Stomach smooth muscle (tissue), 2 donors: ENCODE data around the gene CBFA2T2.
"Not testable (repeated sequence)": the region's sequence is repeated elsewhere in the genome, so short reads cannot be mapped to it uniquely, and the experiment has no call there.

Experiments
- H3K27ac ChIP-seq: one replicate; pipeline ENCODE4 v1.7.0; 2013; ENCODE audit warnings: mild to moderate bottlenecking, low read length, inconsistent platforms
- H3K27me3 ChIP-seq, 2 donors: one replicate each; pipeline ENCODE4 v1.7.0; 2013; ENCODE audit warnings: low read length in 2 of 2; ENCODE audit not compliant: insufficient read depth in 2 of 2, control insufficient read depth in 1 of 2
- H3K36me3 ChIP-seq, 2 donors: one replicate each; pipeline ENCODE4 v1.7.0; 2013; ENCODE audit warnings: low read length in 2 of 2; ENCODE audit not compliant: control insufficient read depth in 2 of 2, insufficient read depth in 2 of 2
- H3K4me1 ChIP-seq: one replicate; pipeline ENCODE4 v1.7.0; 2013; ENCODE audit warnings: low read length; ENCODE audit not compliant: control insufficient read depth, insufficient read depth
- H3K4me3 ChIP-seq, 2 donors: one replicate each; pipeline ENCODE4 v1.7.0; 2013; ENCODE audit warnings: low read length in 2 of 2
- H3K9ac ChIP-seq, 2 donors: one replicate each; pipeline ENCODE4 v1.7.0; 2013; ENCODE audit warnings: low read length in 2 of 2, mild to moderate bottlenecking in 1 of 2
- H3K9me3 ChIP-seq, 2 donors: one replicate each; pipeline ENCODE4 v1.7.0; 2013; ENCODE audit warnings: low read length in 2 of 2; ENCODE audit not compliant: control insufficient read depth in 2 of 2
- donor health status: healthy.
- donor health status: Pancreatic carcinoma.

CBFA2T2 gene

GRCh38 chr20:33563788-33564187, 73.9 kb downstream of the CBFA2T2 start:
- H3K27me3 ChIP-seq = no peaks in the 10 kb centered on the region

GRCh38 chr20:33566781-33567603, 77.1 kb downstream of the CBFA2T2 start:
- H3K9me3 ChIP-seq = no peaks in the 10 kb centered on the region
- H3K36me3 ChIP-seq = no peaks in the 10 kb centered on the region
- peaks cover 14% of the 10 kb centered on the region for H3K4me1 ChIP-seq
- H3K4me3 ChIP-seq = no peak overlapping the region
- no peak overlapping the region for H3K9ac ChIP-seq
- H3K27ac ChIP-seq = no peak overlapping the region
- no peaks in the 10 kb centered on the region for H3K27me3 ChIP-seq

More at GRCh38 chr20:33563788-33564187, 73.9 kb downstream of the CBFA2T2 start:
- Histone ChIP-seq H3K36me3 (no peaks in the 10 kb centered on the region), H3K27ac (no peak overlapping the region), H3K9me3 (no peaks in the 10 kb centered on the region), H3K4me1 (peaks cover 15% of the 10 kb centered on the region), H3K4me3 (peak overlapping the region in 1 of 2 donors; percentile 50), H3K9ac (no peak overlapping the region)

GRCh38 chr20:33567949-33568348, 78.1 kb downstream of the CBFA2T2 start:
- no peak overlapping the region for H3K4me3 ChIP-seq
- no peaks in the 10 kb centered on the region for H3K36me3 ChIP-seq
- no peaks in the 10 kb centered on the region for H3K9me3 ChIP-seq
- peaks cover 11% of the 10 kb centered on the region for H3K4me1 ChIP-seq
- H3K9ac ChIP-seq = no peak overlapping the region
- H3K27ac ChIP-seq = no peak overlapping the region
- no peaks in the 10 kb centered on the region for H3K27me3 ChIP-seq

GRCh38 chr20:33568378-33568777, 78.5 kb downstream of the CBFA2T2 start:
- H3K4me3 ChIP-seq = peak overlapping the region in 1 of 2 donors; percentile 31
- H3K27ac ChIP-seq = no peak overlapping the region
- peaks cover 11% of the 10 kb centered on the region for H3K4me1 ChIP-seq
- H3K27me3 ChIP-seq = no peaks in the 10 kb centered on the region
- no peak overlapping the region for H3K9ac ChIP-seq
- H3K36me3 ChIP-seq = no peaks in the 10 kb centered on the region
- no peaks in the 10 kb centered on the region for H3K9me3 ChIP-seq

- Histone ChIP-seq H3K9me3 (no peaks in the 10 kb centered on the region), H3K27me3 (no peaks in the 10 kb centered on the region), H3K4me3 (no peak overlapping the region), H3K27ac (no peak overlapping the region), H3K9ac (no peak overlapping the region), H3K4me1 (peaks cover 8% of the 10 kb centered on the region), H3K36me3 (no peaks in the 10 kb centered on the region)
Observed at GRCh38 chr20:33568868-33569801, 79.2 kb downstream of the CBFA2T2 start.

- H3K27ac ChIP-seq = no peak overlapping the region
- no peaks in the 10 kb centered on the region for H3K9me3 ChIP-seq
- H3K27me3 ChIP-seq = no peaks in the 10 kb centered on the region
- no peak overlapping the region for H3K9ac ChIP-seq
- H3K4me1 ChIP-seq = peaks cover 8% of the 10 kb centered on the region
- no peak overlapping the region for H3K4me3 ChIP-seq
- H3K36me3 ChIP-seq = no peaks in the 10 kb centered on the region
Observed at GRCh38 chr20:33569802-33570391, 80.0 kb downstream of the CBFA2T2 start.

- Histone ChIP-seq H3K9ac (no peak overlapping the region), H3K9me3 (no peaks in the 10 kb centered on the region), H3K4me3 (no peak overlapping the region), H3K27ac (peak overlapping the region; percentile 1), H3K4me1 (peaks cover 8% of the 10 kb centered on the region), H3K36me3 (no peaks in the 10 kb centered on the region), H3K27me3 (no peaks in the 10 kb centered on the region)
Observed at GRCh38 chr20:33570743-33571142, 80.8 kb downstream of the CBFA2T2 start.

GRCh38 chr20:33573268-33573667, 83.4 kb downstream of the CBFA2T2 start:
- H3K4me3 ChIP-seq, H3K9me3 ChIP-seq, H3K36me3 ChIP-seq, H3K27ac ChIP-seq, H3K9ac ChIP-seq, H3K27me3 ChIP-seq: not testable (repeated sequence)
- peaks cover 12% of the 10 kb centered on the region for H3K4me1 ChIP-seq

- Histone ChIP-seq H3K36me3 (no peaks in the 10 kb centered on the region), H3K4me1 (peaks cover 7% of the 10 kb centered on the region), H3K27me3 (no peaks in the 10 kb centered on the region), H3K9ac (no peak overlapping the region), H3K4me3 (no peak overlapping the region), H3K27ac (no peak overlapping the region), H3K9me3 (no peaks in the 10 kb centered on the region)
Observed at GRCh38 chr20:33575282-33575681, 85.4 kb downstream of the CBFA2T2 start.

GRCh38 chr20:33576432-33577125, 86.7 kb downstream of the CBFA2T2 start:
- no peak overlapping the region for H3K9ac ChIP-seq
- no peak overlapping the region for H3K4me3 ChIP-seq

More at GRCh38 chr20:33576432-33577125, 86.7 kb downstream of the CBFA2T2 start:
- H3K27ac ChIP-seq = no peak overlapping the region
- H3K27me3 ChIP-seq = no peaks in the 10 kb centered on the region
- H3K4me1 ChIP-seq = peaks cover 7% of the 10 kb centered on the region
- no peaks in the 10 kb centered on the region for H3K36me3 ChIP-seq
- no peaks in the 10 kb centered on the region for H3K9me3 ChIP-seq
